Astrocyte of the spinal cord (primary cell): ENCODE measurements around the gene FER1L5.
A peak's percentile ranks its signal among the peaks of the same experiment; 100 is the strongest.

ENCODE experiments used
- DNase-seq: peaks from one replicate; pipeline ENCODE4 v3.0.0; 2011; ENCODE audit warnings: low read depth, low spot score
- H3K4me3 ChIP-seq: 2 replicates; pipeline ENCODE4 v1.5.1; 2011; ENCODE audit warnings: low read depth, mild to moderate bottlenecking, low read length, moderate library complexity
- in situ Hi-C: cut with HindIII; loops from 2 replicates; pipeline ENCODE4 v1.10.0; 2017; ENCODE audit warnings: low sequenced_read_pairs
- TF ChIP-seq, protein P1 (sequence below): IDR thresholded peaks from 2 replicates; pipeline ENCODE4 v1.5.1; 2012; ENCODE audit warnings: low read depth, mild to moderate bottlenecking, low read length, inconsistent platforms

FER1L5 gene

DNA sequence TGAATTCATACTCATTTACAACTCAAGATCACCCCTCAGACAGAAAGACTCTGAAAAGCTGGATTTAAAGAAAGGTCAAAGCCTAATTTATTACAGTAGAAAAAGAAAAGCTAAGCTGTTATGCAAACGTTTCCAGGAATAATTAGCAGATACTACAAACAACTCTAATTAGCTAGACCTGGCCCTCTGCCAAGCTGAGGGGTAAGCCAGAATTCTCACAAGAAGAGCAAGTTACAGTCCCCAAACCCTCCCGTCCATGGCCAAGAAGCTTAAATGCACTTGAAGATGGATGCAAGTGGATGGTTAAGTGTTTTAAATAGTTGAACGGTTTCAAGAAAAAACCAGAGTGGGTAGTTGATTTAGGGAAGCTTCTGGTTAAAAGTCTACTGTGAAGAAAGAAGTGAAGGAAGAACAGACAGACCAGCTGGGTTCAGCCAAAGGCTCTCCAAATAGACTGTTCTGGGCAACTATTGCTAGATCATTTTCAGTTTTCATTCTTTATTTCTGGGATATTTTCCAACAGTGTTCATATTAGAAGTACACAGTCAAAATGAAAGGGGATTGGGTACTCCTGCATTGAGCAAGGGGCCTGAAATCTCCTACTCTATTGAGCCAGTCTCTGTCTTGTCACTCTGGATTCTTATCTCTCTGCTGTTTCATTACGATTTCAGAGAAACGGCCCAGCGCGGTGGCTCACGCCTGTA lies 92.5 kb downstream of the FER1L5 start:
- TF ChIP-seq, protein P1, sequence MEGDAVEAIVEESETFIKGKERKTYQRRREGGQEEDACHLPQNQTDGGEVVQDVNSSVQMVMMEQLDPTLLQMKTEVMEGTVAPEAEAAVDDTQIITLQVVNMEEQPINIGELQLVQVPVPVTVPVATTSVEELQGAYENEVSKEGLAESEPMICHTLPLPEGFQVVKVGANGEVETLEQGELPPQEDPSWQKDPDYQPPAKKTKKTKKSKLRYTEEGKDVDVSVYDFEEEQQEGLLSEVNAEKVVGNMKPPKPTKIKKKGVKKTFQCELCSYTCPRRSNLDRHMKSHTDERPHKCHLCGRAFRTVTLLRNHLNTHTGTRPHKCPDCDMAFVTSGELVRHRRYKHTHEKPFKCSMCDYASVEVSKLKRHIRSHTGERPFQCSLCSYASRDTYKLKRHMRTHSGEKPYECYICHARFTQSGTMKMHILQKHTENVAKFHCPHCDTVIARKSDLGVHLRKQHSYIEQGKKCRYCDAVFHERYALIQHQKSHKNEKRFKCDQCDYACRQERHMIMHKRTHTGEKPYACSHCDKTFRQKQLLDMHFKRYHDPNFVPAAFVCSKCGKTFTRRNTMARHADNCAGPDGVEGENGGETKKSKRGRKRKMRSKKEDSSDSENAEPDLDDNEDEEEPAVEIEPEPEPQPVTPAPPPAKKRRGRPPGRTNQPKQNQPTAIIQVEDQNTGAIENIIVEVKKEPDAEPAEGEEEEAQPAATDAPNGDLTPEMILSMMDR: no peak
- no peak overlapping the region for H3K4me3 ChIP-seq
- DNase-seq: no peak
- in situ Hi-C loops: no loop called here

DNA sequence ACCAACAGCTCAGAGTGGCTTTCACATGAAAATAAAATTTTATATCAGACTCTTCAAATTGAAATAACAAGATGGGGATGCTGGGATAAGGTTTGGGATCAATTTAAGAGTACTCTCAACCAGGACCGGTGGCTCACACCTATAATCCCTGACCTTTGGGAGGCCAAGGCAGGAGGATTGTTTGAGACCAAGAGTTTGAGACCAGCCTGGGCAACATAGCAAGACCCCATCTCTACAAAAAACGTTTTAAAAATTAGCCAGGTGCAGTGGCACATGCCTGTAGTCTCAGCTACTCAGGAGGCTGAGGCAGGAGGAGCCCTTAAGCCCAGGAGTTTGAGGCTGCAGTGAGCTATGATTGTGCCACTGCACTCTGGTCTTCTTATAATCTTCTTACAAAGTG lies 94.7 kb downstream of the FER1L5 start:
- no peak for DNase-seq
- no peak overlapping the region for H3K4me3 ChIP-seq
- in situ Hi-C loops: no loop called here
- TF ChIP-seq, protein P1: no peak

DNA sequence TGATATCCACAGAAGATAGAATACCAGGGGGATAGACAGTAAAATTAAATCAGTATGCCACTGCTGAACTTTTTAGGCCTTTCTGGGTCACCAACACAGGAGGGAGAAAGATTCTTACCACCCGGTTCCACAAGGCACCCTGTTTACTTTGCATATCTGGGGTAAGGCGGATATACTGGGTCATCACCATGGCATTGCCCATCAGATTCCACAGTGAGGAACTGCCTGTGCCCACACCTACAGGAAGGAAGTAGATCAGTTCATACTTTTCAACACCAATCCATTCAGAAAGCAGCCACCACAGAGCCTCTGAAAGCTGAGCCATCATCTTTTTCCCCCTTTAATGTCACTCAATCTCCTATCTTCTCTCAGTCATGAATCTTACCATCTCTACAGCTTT lies 95.3 kb downstream of the FER1L5 start:
- in situ Hi-C loops: no loop called here
- TF ChIP-seq, protein P1: no peak
- DNase-seq: no peak
- H3K4me3 ChIP-seq: no peak overlapping the region

DNA sequence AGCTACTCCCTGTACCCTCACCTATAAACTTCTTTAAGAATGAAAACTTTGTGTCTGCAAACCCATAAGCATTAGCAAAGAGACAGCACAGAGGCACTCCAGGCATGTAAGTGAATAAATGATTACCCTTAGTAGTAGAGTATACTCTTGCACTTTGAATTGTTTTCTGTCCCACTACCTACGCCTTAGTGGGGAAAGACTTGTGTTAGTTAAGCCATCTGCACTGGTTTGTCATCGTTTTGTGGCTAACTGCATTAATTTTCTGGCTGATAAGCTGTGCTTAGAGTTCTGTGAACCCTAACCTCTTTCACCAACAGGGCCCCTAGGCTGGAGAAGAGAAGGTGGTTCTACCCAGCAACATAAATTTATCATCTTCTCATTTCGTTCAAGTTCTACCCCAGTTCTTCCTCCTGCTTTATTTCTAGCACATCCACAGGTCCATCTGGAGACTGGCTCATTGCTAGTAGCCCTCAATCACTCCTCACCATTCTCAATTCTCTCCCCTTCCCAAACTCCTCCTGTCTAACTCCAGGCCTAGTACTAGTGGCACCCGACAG lies 96.6 kb downstream of the FER1L5 start:
- DNase-seq: peak; percentile 2
- in situ Hi-C loops: no loop called here
- H3K4me3 ChIP-seq: peak overlapping the region; percentile 97
- TF ChIP-seq, protein P1: no peak

DNA sequence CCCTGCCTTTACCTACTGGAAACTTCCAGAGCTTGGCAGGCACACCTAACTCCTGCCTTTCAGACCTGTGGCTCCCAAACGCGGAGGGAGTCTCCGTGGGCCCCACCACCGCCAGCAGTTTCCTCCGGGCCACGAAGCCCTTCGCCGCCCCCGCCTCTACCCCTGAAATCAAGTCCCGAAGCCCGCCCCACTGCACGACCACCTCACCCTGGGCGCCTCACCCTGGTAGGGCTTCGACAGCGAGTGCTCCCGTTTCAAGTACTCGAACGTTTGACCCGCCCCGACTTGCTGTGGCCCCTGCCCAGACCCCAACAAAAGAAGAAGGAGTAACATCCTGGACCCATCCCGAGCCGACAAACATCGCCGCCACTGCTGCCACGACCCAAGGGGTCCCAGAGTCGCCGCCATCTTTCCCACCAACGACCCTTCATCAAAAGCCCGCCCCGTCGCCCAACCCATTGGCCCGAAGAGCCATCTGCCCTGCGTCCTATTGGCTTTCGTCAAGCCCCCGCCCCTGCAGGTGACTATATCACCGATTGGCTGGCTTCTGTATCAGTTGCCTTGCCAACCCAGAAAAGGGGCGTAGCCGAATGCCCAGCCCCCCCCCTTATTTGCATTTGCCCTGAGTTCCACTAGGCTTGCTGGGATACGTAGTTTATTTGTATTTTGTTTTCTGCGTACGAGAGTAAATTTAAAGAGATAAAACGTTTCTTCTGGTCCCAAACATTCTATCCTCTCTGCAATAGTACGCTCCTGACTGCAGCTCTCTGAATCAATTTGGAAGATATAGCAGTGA lies 97.3 kb downstream of the FER1L5 start, which contains the start of gene LMAN2L:
Gene LMAN2L, minus strand, starts transcription at position 432 of the 796 bp plus-strand sequence. Its CDS starts 24 bp downstream, at position 408.
- peak within 1 kb of the TSS; percentile 97 for H3K4me3 ChIP-seq
- in situ Hi-C loops: no loop called here
- peak; percentile 98 for DNase-seq
- TF ChIP-seq, protein P1: no peak

DNA sequence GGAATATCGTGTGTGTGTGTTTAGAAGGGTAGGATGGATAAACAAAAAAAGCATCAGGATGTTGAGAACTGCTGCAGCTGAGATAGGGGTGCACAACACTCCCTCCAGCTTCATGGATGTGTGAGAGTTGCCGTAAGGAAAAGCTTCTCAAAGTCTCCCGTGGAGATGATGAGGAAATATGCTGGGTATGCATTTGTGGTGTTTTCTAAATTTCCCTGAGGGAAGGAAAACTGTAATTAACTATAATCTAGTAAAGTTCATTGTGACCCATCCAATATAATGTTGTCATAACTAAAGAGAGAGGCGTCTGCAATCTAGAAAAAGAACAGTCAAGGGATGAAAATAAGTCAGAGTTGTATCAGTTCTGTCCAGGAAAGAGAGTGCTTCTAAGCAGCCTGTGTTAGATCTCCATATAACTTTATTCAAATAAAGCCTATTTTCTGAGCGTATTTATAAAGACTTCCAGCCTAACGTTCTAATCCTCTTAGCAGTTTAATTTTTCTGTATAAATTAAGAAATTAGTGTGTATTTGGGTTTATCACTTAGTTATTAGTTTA lies 104.6 kb downstream of the FER1L5 start:
- no peak overlapping the region for H3K4me3 ChIP-seq
- TF ChIP-seq, protein P1: no peak
- in situ Hi-C loops: no loop called here
- DNase-seq: no peak
